ENCODE data around the gene IZUMO2.
"Not testable (repeated sequence)": the region's sequence is repeated elsewhere in the genome, so short reads cannot be mapped to it uniquely, and the experiment has no call there.

DNA sequence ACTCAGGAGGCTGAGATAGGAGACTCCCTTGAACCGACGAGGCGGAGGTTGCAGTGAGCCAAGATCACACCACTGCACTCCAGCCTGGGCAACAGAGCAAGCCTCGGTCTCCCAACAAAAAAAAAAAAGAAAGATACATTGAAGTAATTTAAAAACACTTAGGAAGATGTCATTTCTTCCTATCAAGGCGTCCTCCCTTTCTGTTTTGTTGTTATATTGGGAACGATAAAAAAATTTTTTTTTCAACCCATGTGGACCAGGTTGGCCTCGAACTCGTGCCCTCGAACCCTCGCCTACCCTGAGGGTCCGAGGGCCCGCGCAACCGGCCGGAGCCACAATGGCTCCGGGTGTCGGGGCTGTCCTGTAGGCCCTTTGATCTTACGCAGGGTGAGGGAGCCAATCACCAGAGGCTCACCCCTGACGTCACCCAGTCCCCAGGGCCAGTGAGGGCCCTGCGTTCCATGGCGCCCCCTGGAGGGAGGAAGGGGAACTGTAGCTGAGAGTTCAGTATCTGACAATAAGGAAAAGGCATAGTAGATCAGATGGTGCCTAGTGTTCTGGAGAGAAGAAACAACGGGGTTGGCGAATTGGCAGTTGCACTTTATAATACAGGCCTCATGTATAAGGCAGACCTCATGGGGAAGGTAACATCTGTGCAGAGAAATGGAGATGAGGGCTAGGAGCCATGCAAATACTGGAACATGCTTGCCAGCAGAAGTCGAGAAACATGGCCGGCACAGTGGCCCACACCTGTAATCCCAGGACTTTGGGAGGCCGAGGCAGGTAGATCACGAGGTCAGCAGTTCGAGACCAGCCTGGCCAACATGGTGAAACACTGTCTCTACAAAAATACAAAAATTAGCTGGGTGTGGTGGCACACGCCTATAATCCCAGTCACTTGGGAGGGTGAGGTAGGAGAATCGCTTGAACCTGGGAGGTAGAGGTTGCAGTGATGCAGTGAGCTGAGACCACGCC lies 29.3 kb downstream of the IZUMO2 start:
- TF ChIP-seq, protein P1, sequence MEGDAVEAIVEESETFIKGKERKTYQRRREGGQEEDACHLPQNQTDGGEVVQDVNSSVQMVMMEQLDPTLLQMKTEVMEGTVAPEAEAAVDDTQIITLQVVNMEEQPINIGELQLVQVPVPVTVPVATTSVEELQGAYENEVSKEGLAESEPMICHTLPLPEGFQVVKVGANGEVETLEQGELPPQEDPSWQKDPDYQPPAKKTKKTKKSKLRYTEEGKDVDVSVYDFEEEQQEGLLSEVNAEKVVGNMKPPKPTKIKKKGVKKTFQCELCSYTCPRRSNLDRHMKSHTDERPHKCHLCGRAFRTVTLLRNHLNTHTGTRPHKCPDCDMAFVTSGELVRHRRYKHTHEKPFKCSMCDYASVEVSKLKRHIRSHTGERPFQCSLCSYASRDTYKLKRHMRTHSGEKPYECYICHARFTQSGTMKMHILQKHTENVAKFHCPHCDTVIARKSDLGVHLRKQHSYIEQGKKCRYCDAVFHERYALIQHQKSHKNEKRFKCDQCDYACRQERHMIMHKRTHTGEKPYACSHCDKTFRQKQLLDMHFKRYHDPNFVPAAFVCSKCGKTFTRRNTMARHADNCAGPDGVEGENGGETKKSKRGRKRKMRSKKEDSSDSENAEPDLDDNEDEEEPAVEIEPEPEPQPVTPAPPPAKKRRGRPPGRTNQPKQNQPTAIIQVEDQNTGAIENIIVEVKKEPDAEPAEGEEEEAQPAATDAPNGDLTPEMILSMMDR (IDR thresholded peaks at IDR 0.05; ENCODE audit: poor library complexity), result not testable (repeated sequence)
- TF ChIP-seq EZH2 (IDR thresholded peaks at IDR 0.05; ENCODE audit: borderline replicate concordance), result not testable (repeated sequence)

Measured in hepatocyte (in vitro differentiated cells).